Spleen (tissue), 11 donors: ENCODE measurements around the gene ADGRG1. TPM values are rescaled to one million over a fixed set of nuclear protein-coding genes. Genes with fewer than 3 reads are reported as not detected.

ENCODE experiments used
- DNase-seq: peaks from one replicate; pipeline ENCODE4 v3.0.0-alpha.2; 2020
- H3K27ac ChIP-seq, 8 donors: fragments of 200-600 bp; sonication (generic) in 7 of 8; 1 replicate in 4 of 8; 2 replicates in 4 of 8; pipeline versions ENCODE4 v1.5.0 to v1.8.0; 2016 to 2021; ENCODE audit warnings: inconsistent platforms in 4 of 8, mild to moderate bottlenecking in 4 of 8, moderate library complexity in 1 of 8
- H3K27me3 ChIP-seq, 7 donors: fragments of 200-600 bp; sonication (generic) in 6 of 7; replicated peaks in 1 of 7; 1 replicate in 4 of 7; 2 replicates in 3 of 7; pipeline versions ENCODE4 v1.5.0 to v1.8.0; 2016 to 2021; ENCODE audit warnings: inconsistent platforms in 3 of 7, mild to moderate bottlenecking in 1 of 7
- H3K36me3 ChIP-seq, 6 donors: fragments of 200-600 bp; sonication (generic) in 5 of 6; 1 replicate in 4 of 6; 2 replicates in 2 of 6; pipeline versions ENCODE4 v1.5.0 to v1.8.0; 2016 to 2021; ENCODE audit warnings: inconsistent platforms in 2 of 6
- H3K4me1 ChIP-seq, 6 donors: fragments of 200-600 bp; sonication (generic) in 5 of 6; 1 replicate in 3 of 6; 2 replicates in 3 of 6; pipeline versions ENCODE4 v1.5.0 to v1.8.0; 2016 to 2021; ENCODE audit warnings: inconsistent platforms in 3 of 6
- H3K4me3 ChIP-seq, 8 donors: fragments of 200-600 bp; sonication (generic) in 7 of 8; 1 replicate in 4 of 8; 2 replicates in 4 of 8; pipeline versions ENCODE4 v1.5.0 to v1.8.0; 2016 to 2021; ENCODE audit warnings: inconsistent platforms in 4 of 8, mild to moderate bottlenecking in 4 of 8, moderate library complexity in 2 of 8
- H3K9me3 ChIP-seq, 8 donors: fragments of 200-600 bp; sonication (generic) in 7 of 8; 1 replicate in 4 of 8; 2 replicates in 4 of 8; pipeline versions ENCODE4 v1.5.0 to v1.8.0; 2016 to 2021; ENCODE audit warnings: inconsistent platforms in 4 of 8
- CTCF ChIP-seq, 11 experiments: fragments of 200-600 bp in 7 of 11; fragments of 450-650 bp in 4 of 11; sonication (generic) in 4 of 11; IDR thresholded peaks in 8 of 11; conservative IDR thresholded peaks in 3 of 11; 1 replicate in 7 of 11; 2 replicates in 4 of 11; pipeline versions ENCODE4 v1.4.0 to v1.8.0; 2016 to 2021; ENCODE audit warnings: antibody characterized with exemption in 11 of 11, inconsistent platforms in 4 of 11, mild to moderate bottlenecking in 1 of 11
- POLR2A ChIP-seq, 3 donors: fragments of 450-650 bp; IDR thresholded peaks; one replicate each; pipeline ENCODE4 v1.5.1; 2017; ENCODE audit warnings: antibody characterized with exemption in 3 of 3, mild to moderate bottlenecking in 1 of 3
- POLR2AphosphoS5 ChIP-seq, 3 donors: sonication (generic); formaldehyde crosslinking; IDR thresholded peaks; one replicate each; pipeline ENCODE4 v1.5.1; 2017; ENCODE audit warnings: antibody characterized with exemption in 3 of 3
- WGBS, 5 donors: extraction: QIAGEN DNeasy Blood & Tissue Kit in 3 of 5; methylation state at CpG; one replicate each; pipeline versions ENCODE4 v1.1.5 to v1.1.7; 2013 to 2018; 5-methylcytosine and 5-hydroxymethylcytosine counted together
- intact Hi-C: fragments of 100-400 bp; cut with DNase I; formaldehyde crosslinking; loops from one replicate; pipeline ENCODE4 v1.15.0; 2023; ENCODE audit warnings: low total_unique reads
- polyA plus RNA-seq, 3 donors: library from polyadenylated mRNA; stranded (reverse); fragments of 200-250 nt; gene quantifications; one replicate each; pipeline ENCODE4 v1.2.1, GENCODE V29; 2013
- total RNA-seq, 7 donors: library from RNA; depleted of rRNA in 3 of 7; stranded (reverse); fragments of >200 nt in 3 of 7; fragmentation: NEBNext Ultra II Directional in 4 of 7; extraction: Animal tissue kit (Norgen Biotek cat#: 25700) in 4 of 7; gene quantifications; one replicate each; pipeline versions ENCODE4 v1.1.0 to v1.2.1, GENCODE V29; 2016 to 2021
- donor health status: healthy with polysubstance abuse.
- donor health status: DM: no; HTN: no; CAD: no; lungs with moderate emphysema.
- donor health status: DM: no; HTN: no; CAD: no.
- donor health status: Bipolar disorder and iron deficiency.
- donor health status: healthy.
- donor health status: DM: no; HTN: no; CAD: no.
- donor health status: DM: yes; HTN: yes; CAD: no.

Gene ADGRG1
- total and polyA plus RNA-seq, 10 donors, result 1.0 to 23.7 (median 8.2) TPM

DNA sequence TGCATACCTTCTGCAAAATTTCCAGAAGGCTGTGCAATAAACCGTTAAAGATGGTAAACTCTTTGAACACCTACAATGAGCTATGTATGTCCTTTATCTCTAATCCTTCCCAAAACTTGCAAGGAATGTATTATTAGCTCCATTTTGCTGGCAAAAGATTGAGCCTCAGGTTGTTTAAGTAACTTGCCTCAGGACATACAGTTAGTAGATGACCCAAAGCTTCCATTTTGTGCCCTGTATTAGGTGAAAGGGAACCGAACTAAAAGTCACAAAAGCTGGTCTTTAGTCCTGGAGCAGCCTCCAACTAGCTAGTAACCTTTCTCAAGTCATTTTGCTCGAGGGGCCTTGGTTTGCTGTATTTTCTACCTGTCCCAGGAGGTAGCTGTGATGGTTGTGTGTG lies 44.0 kb downstream of the ADGRG1 start:
- peaks cover 0 to 9% (median 0%) of the 10 kb centered on the region in 7 donors for H3K27me3 ChIP-seq
- peaks cover 0 to 42% (median 2%) of the 10 kb centered on the region in 6 donors for H3K4me1 ChIP-seq
- TF ChIP-seq POLR2A (IDR thresholded peaks at IDR 0.05) (no peak), POLR2AphosphoS5 (IDR thresholded peaks at IDR 0.05) (no peak), CTCF (IDR thresholded peaks at IDR 0.05 in 8 of 11, conservative IDR thresholded peaks at IDR 0.05 in 3 of 11) (no peak)
- no peak overlapping the region for H3K4me3 ChIP-seq
- H3K27ac ChIP-seq, result peak overlapping the region in 1 of 8 donors; percentile 81
- DNase-seq, result no peak
- intact Hi-C loops, result no loop called here
- WGBS, 5 donors, result 59 to 87% (median 77%) methylated on average over 3 of the region's 3 CpGs
- no peaks in the 10 kb centered on the region for H3K9me3 ChIP-seq
- H3K36me3 ChIP-seq, result peaks cover 0 to 33% (median 0%) of the 10 kb centered on the region in 6 donors

DNA sequence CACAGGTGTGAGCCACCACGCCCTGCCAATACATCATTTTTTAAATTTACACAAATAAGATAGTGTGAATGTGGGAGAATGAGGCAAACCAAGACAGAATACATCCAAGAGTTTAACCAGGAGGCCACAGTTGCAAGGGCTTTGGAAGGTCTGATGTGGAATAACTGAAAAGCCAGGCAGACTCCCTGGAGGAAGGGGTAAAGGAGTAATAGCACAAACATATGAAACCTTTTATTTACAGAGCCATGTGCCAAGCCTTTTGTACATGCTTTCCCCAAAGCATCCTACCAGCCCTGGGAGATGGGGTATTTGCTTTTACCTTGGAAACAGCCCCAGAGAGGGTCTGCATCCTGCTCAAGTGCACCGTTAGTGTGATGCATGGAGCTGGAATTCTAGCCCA lies 44.4 kb downstream of the ADGRG1 start:
- peaks cover 0 to 42% (median 3%) of the 10 kb centered on the region in 6 donors for H3K4me1 ChIP-seq
- peaks cover 0 to 37% (median 0%) of the 10 kb centered on the region in 6 donors for H3K36me3 ChIP-seq
- intact Hi-C loops, result no loop called here
- H3K27me3 ChIP-seq, result peaks cover 0 to 5% (median 0%) of the 10 kb centered on the region in 7 donors
- peak overlapping the region in 1 of 8 donors; percentile 81 for H3K27ac ChIP-seq
- TF ChIP-seq POLR2A (IDR thresholded peaks at IDR 0.05) (no peak), POLR2AphosphoS5 (IDR thresholded peaks at IDR 0.05) (no peak), CTCF (IDR thresholded peaks at IDR 0.05 in 8 of 11, conservative IDR thresholded peaks at IDR 0.05 in 3 of 11) (no peak)
- no peak overlapping the region for H3K4me3 ChIP-seq
- WGBS, 5 donors, result 82 to 92% (median 92%) methylated on average over 2 of the region's 2 CpGs
- DNase-seq, result no peak
- H3K9me3 ChIP-seq, result no peaks in the 10 kb centered on the region

- Histone ChIP-seq H3K4me3 (no peak overlapping the region), H3K4me1 (peaks cover 0 to 55% (median 6%) of the 10 kb centered on the region in 6 donors), H3K36me3 (peaks cover 0 to 64% (median 0%) of the 10 kb centered on the region in 6 donors), H3K27ac (peak overlapping the region in 5 of 8 donors; percentile 41 to 81 (median 48)), H3K27me3 (no peaks in the 10 kb centered on the region), H3K9me3 (no peaks in the 10 kb centered on the region)
- TF ChIP-seq POLR2AphosphoS5 (IDR thresholded peaks at IDR 0.05) (peak in 1 of 3 donors; percentile 9), CTCF (IDR thresholded peaks at IDR 0.05 in 8 of 11, conservative IDR thresholded peaks at IDR 0.05 in 3 of 11) (no peak)
- intact Hi-C loops, result no loop called here
- 45 to 71% (median 54%) methylated on average over 12 of the region's 12 CpGs for WGBS, 5 donors
- no peak for DNase-seq
These were observed 47.5 kb downstream of the ADGRG1 start for GRCh38 chr16:57675741-57676551.

DNA sequence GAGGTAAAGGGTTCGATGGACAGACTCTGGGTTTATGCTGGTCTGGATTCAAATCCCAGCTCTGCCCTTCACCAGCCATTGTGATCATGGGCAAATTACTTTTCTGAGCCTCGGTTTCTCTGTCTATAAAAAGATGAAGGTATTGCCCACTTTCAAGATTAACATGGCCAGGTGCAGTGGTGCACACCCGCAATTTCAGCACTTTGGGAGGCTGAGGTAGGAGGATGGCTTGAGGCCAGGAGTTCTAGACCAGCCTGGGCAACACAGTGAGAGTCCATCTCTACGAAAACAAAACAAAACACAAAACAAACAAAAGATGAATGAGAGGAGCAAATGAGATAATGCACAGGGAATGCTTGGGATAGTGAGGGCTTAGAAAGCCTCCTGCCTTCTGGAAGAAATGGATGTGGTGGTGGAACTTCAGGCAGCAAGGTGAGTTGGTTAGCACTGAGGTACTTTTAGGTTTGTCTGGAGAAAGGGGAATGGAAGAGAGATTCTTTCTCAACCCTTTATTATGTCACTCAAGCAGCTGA lies 48.2 kb downstream of the ADGRG1 start:
- TF ChIP-seq POLR2A (IDR thresholded peaks at IDR 0.05) (no peak), CTCF (IDR thresholded peaks at IDR 0.05 in 8 of 11, conservative IDR thresholded peaks at IDR 0.05 in 3 of 11) (no peak), POLR2AphosphoS5 (IDR thresholded peaks at IDR 0.05) (no peak)
- intact Hi-C loops, result no loop called here
- H3K27ac ChIP-seq, result peak overlapping the region in 3 of 8 donors; percentile 48 to 81 (median 73)

More for the DNA sequence above, 48.2 kb downstream of the ADGRG1 start:
- 81 to 89% (median 85%) methylated on average over 4 of the region's 4 CpGs for WGBS, 5 donors
- peaks cover 0 to 49% (median 6%) of the 10 kb centered on the region in 6 donors for H3K4me1 ChIP-seq
- H3K27me3 ChIP-seq, result no peaks in the 10 kb centered on the region
- no peak for DNase-seq
- no peak overlapping the region for H3K4me3 ChIP-seq
- H3K9me3 ChIP-seq, result no peaks in the 10 kb centered on the region
- peaks cover 0 to 66% (median 0%) of the 10 kb centered on the region in 6 donors for H3K36me3 ChIP-seq
